ENCODE results near the gene IQCK.

Gene IQCK

GRCh38 chr16:19890901-19891300 is 172.8 kb downstream of the IQCK start:
- no peak for DNase-seq

- DNase-seq = no peak
Observed at GRCh38 chr16:19892902-19893301, 174.8 kb downstream of the IQCK start.

- no peak for DNase-seq
Observed at GRCh38 chr16:19894586-19894985, 176.5 kb downstream of the IQCK start.

GRCh38 chr16:19896951-19897350 is 178.9 kb downstream of the IQCK start:
- no peak for DNase-seq

- DNase-seq = no peak
Observed at GRCh38 chr16:19898166-19898565, 180.1 kb downstream of the IQCK start.

- peak; percentile 51 for DNase-seq
Observed at GRCh38 chr16:19898924-19899604, 181.0 kb downstream of the IQCK start.

GRCh38 chr16:19899605-19899955 is 181.5 kb downstream of the IQCK start:
- no peak for DNase-seq

GRCh38 chr16:19901164-19901563 is 183.1 kb downstream of the IQCK start:
- DNase-seq = no peak

- DNase-seq = peak; percentile 44
Observed at GRCh38 chr16:19907161-19907992, 189.3 kb downstream of the IQCK start.
